ENCODE measurements around the gene SASH1. TPM values are rescaled to one million over a fixed set of nuclear protein-coding genes. Genes with fewer than 3 reads are reported as not detected.

Gene SASH1
- polyA plus RNA-seq, 1 donor from 2014 or later = 7.0 TPM

GRCh38 chr6:148524471-148524882, 181.8 kb downstream of the SASH1 start:
- TF ChIP-seq RAD21 (conservative IDR thresholded peaks at IDR 0.05) = no peak
- TF ChIP-seq MXI1 (conservative IDR thresholded peaks at IDR 0.05; ENCODE audit: poor library complexity, severe bottlenecking) = no peak
- TF ChIP-seq, protein P1, sequence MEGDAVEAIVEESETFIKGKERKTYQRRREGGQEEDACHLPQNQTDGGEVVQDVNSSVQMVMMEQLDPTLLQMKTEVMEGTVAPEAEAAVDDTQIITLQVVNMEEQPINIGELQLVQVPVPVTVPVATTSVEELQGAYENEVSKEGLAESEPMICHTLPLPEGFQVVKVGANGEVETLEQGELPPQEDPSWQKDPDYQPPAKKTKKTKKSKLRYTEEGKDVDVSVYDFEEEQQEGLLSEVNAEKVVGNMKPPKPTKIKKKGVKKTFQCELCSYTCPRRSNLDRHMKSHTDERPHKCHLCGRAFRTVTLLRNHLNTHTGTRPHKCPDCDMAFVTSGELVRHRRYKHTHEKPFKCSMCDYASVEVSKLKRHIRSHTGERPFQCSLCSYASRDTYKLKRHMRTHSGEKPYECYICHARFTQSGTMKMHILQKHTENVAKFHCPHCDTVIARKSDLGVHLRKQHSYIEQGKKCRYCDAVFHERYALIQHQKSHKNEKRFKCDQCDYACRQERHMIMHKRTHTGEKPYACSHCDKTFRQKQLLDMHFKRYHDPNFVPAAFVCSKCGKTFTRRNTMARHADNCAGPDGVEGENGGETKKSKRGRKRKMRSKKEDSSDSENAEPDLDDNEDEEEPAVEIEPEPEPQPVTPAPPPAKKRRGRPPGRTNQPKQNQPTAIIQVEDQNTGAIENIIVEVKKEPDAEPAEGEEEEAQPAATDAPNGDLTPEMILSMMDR (IDR thresholded peaks at IDR 0.05; ENCODE audit: poor library complexity, severe bottlenecking) = no peak
- TF ChIP-seq EP300 (conservative IDR thresholded peaks at IDR 0.05; ENCODE audit: poor library complexity, severe bottlenecking) = no peak
- no peak for TF ChIP-seq EZH2 (IDR thresholded peaks at IDR 0.05; ENCODE audit: borderline replicate concordance, insufficient read depth, low read length, poor library complexity, severe bottlenecking)
- TF ChIP-seq REST (IDR thresholded peaks at IDR 0.05; ENCODE audit: borderline replicate concordance) = no peak
- no peak for TF ChIP-seq SMC3 (conservative IDR thresholded peaks at IDR 0.05; ENCODE audit: poor library complexity)
- no peak for TF ChIP-seq TAF1 (IDR thresholded peaks at IDR 0.05; ENCODE audit: low read depth)
- no peak for TF ChIP-seq POLR2AphosphoS5 (IDR thresholded peaks at IDR 0.05)
- H3K4me3 ChIP-seq (ENCODE audit: low read length) = no peak overlapping the region
- no peaks in the 10 kb centered on the region for H3K36me3 ChIP-seq (ENCODE audit: insufficient read depth, low read length)
- no peak overlapping the region for H2AFZ ChIP-seq (ENCODE audit: low read depth, low read length)
- no peak overlapping the region for H3K27ac ChIP-seq (ENCODE audit: low read length)
- no peaks in the 10 kb centered on the region for H3K79me2 ChIP-seq (replicated peaks; ENCODE audit: insufficient read depth, low read length)
- peaks cover 5% of the 10 kb centered on the region for H3K9me3 ChIP-seq (ENCODE audit: low read length)
- H3K4me2 ChIP-seq (ENCODE audit: low read length) = no peak overlapping the region
- H3K27me3 ChIP-seq (ENCODE audit: insufficient read depth, low read depth, low read length) = no peaks in the 10 kb centered on the region
- no peaks in the 10 kb centered on the region for H3K9me2 ChIP-seq (ENCODE audit: insufficient read depth, low read length)
- no peaks in the 10 kb centered on the region for H3F3A ChIP-seq (ENCODE audit: insufficient read depth, low read length, poor library complexity, severe bottlenecking)
- H4K20me1 ChIP-seq (ENCODE audit: insufficient read depth) = no peaks in the 10 kb centered on the region
- H3K9ac ChIP-seq (ENCODE audit: low read length) = no peak overlapping the region

DNA sequence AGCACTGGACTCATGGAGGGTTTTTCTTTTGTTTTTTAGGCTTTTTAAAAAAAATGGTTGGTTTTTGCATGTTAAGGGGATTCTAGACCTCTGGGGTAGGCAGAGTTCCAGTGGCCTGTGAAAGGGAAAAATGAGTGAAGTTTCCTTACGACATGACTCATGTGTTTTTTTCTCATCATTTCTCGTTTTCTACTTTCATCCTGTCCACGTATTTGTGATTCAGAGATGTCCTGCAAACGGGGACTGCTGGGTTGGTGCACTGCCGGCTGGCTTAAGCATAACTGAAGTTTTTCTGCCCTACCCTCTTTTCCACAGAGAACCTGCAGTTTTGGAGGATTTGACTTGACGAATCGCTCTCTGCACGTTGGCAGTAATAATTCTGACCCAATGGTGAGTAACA, 182.3 kb downstream of the SASH1 start:
- H3K9me3 ChIP-seq (ENCODE audit: low read length) = peaks cover 3% of the 10 kb centered on the region
- H3K4me2 ChIP-seq (ENCODE audit: low read length) = no peak overlapping the region
- H3K9ac ChIP-seq (ENCODE audit: low read length) = no peak overlapping the region
- H3K27ac ChIP-seq (ENCODE audit: low read length) = no peak overlapping the region
- H3K27me3 ChIP-seq (ENCODE audit: insufficient read depth, low read depth, low read length) = no peaks in the 10 kb centered on the region
- no peak for TF ChIP-seq EZH2 (IDR thresholded peaks at IDR 0.05; ENCODE audit: borderline replicate concordance, insufficient read depth, low read length, poor library complexity, severe bottlenecking)
- no peak for TF ChIP-seq SMC3 (conservative IDR thresholded peaks at IDR 0.05; ENCODE audit: poor library complexity)
- no peak for TF ChIP-seq POLR2AphosphoS5 (IDR thresholded peaks at IDR 0.05)
- TF ChIP-seq REST (IDR thresholded peaks at IDR 0.05; ENCODE audit: borderline replicate concordance) = no peak
- no peak for TF ChIP-seq MXI1 (conservative IDR thresholded peaks at IDR 0.05; ENCODE audit: poor library complexity, severe bottlenecking)
- TF ChIP-seq, protein P1 (IDR thresholded peaks at IDR 0.05; ENCODE audit: poor library complexity, severe bottlenecking) = no peak
- no peak for TF ChIP-seq TAF1 (IDR thresholded peaks at IDR 0.05; ENCODE audit: low read depth)
- TF ChIP-seq EP300 (conservative IDR thresholded peaks at IDR 0.05; ENCODE audit: poor library complexity, severe bottlenecking) = no peak
- no peak for TF ChIP-seq RAD21 (conservative IDR thresholded peaks at IDR 0.05)
- no peaks in the 10 kb centered on the region for H3K79me2 ChIP-seq (replicated peaks; ENCODE audit: insufficient read depth, low read length)
- H2AFZ ChIP-seq (ENCODE audit: low read depth, low read length) = no peak overlapping the region
- no peaks in the 10 kb centered on the region for H3K36me3 ChIP-seq (ENCODE audit: insufficient read depth, low read length)
- no peaks in the 10 kb centered on the region for H3F3A ChIP-seq (ENCODE audit: insufficient read depth, low read length, poor library complexity, severe bottlenecking)
- H3K4me3 ChIP-seq (ENCODE audit: low read length) = no peak overlapping the region
- no peaks in the 10 kb centered on the region for H3K9me2 ChIP-seq (ENCODE audit: insufficient read depth, low read length)
- no peaks in the 10 kb centered on the region for H4K20me1 ChIP-seq (ENCODE audit: insufficient read depth)

Measured in neural cell (in vitro differentiated cells).